HG03108 (cell line): ENCODE results near the gene OR2T2.
"Not testable (repeated sequence)": the region's sequence is repeated elsewhere in the genome, so short reads cannot be mapped to it uniquely, and the experiment has no call there.

Experiments
- ATAC-seq: cut with Tn5 transposase; IDR thresholded peaks from one replicate; pipeline ENCODE4 v1.9.1; 2021; ENCODE audit warnings: moderate library complexity; ENCODE audit not compliant: unreplicated experiment

The OR2T2 gene, protein sequence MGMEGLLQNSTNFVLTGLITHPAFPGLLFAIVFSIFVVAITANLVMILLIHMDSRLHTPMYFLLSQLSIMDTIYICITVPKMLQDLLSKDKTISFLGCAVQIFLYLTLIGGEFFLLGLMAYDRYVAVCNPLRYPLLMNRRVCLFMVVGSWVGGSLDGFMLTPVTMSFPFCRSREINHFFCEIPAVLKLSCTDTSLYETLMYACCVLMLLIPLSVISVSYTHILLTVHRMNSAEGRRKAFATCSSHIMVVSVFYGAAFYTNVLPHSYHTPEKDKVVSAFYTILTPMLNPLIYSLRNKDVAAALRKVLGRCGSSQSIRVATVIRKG

DNA sequence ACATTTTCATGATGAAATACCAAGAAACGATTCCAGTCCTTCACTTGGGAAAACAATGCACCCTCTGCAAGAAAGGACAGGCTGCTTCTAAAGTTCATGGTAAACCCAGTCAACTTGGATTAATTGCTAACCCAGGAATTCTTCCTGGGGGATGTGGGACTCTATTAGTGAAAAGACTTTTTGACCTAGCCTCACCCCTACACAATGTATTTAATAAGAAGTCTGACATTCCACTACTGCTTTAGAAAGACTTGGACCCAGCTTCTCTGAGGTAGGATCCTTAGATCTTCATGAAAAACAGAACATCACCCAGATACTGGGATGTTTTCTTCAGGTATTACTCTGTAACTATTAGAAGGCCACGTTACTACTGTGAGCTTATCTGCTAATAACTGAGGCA is at the start of gene OR2T2:
Gene OR2T2, plus strand, starts transcription at position 239 of the 400 bp plus-strand sequence. CDS start 7,161 bp downstream, outside the sequence.
- ATAC-seq: not testable (repeated sequence)

DNA sequence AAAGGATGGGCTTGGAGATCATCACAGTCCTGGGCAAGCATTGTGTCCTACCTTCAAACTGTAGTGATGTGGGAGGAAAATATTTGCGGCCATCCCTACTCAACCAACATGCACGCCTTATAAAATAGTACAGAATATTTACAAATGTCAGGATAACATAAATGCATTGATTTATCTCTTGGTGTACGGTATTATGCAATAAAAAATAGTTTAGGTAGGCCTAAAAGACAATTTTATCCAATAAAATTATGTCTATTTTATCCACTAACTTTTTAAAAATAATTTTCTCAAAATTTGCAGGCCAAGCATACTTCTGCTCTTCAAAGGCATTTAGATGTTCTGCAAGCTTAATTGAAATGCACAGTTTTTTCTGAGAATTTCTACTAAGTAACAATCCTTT is 42.7 kb upstream of the OR2T2 start, which contains the start of gene OR2T1:
Gene OR2T1, plus strand, starts transcription at position 301 of the 400 bp plus-strand sequence. CDS start 3,100 bp downstream, outside the sequence.
- ATAC-seq: no peak

DNA sequence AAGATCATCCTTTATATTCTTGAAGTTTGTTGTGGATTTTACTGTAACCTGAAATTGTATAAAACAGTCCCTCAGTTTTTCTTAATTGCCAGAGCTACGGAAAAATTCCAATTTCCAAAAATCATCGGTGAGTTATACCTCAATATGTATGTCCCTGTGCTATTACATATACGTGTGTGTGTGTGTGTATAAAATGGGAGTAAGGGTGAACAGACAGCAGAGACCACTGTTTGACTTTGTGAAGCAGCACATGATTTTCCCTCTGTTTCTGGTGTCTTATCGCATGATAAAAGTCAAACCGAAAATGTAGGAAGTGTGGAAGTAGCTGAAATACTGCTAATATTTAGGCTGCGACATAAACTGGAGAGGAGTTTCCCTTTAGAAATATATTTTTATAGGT is 41.4 kb upstream of the OR2T2 start:
- no peak for ATAC-seq

DNA sequence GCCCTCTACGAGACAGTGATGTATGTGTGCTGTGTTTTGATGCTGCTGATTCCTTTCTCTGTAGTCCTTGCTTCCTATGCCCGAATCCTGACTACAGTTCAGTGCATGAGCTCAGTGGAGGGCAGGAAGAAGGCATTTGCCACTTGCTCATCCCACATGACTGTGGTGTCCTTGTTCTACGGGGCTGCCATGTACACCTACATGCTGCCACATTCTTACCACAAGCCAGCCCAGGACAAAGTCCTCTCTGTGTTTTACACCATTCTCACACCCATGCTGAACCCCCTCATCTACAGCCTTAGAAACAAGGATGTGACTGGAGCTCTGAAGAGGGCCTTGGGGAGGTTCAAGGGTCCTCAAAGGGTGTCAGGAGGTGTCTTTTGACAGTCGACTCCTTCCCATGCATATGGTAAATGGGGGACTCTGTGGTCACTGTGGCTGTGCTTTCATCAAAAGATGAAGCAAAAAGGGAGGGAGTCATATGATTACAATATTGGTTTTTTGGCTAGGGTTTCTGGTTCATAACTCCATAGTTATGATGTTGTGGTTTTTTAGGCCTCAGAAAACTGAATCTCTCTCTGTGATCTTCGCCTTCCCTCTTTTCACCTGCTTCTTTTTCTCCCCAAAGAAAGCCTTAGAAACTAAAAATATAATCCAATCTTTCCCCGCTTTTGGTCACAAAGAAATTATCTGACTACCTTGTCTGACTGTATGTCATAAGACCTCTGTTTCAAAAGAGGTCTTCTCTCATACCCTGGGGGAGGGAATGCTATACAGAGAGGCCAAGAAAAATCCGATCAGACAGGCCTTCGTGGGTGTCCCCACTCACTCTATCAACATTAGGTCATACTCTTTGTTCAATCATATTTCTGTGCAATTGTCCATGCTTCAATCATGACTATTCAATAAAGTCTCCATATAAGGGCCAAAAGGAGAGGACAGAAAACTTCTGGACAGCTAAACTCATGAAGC is 38.4 kb upstream of the OR2T2 start:
- no peak for ATAC-seq

- no peak for ATAC-seq
Measured at GRCh38 chr1:248416226-248416625, 29.2 kb upstream of the OR2T2 start.

DNA sequence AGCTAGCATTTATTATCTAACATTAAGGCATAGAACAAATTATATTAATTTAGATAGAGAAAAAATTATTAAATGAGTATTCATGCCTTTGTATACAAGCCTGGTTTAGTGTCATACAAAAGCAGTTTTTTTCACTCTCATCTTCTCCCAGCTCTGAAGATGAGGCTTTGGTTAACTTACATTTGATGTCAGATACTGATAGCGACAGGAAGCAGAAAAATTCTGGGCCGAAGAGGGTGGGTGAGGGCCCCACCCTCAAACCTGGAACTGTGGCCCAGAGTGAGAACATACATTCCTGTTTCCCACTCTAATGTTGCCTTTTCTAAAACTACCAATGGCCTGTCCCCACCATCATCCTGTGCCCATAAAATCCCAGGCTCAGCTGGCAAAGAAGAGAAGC is 27.6 kb upstream of the OR2T2 start:
- no peak for ATAC-seq

DNA sequence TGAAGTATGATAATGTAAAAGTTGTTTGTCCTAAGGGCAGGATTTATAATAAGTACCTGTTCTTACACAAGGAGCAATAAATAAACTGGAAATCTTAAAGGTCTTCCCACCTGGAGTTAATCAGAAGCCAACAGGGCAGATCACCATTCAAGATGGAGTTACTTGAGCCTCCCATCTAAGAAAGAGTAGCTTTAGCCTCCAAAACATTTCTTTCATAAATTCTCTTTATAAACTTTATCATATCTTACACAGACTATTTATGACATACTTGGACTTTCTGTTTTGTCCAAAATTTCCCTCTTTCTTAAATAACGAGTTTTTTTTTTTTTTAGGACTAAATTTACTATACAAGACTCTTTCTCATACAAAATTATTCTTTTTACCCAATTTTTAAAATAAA is 24.1 kb upstream of the OR2T2 start:
- no peak for ATAC-seq

GRCh38 chr1:248427526-248428191 is 17.8 kb upstream of the OR2T2 start:
- ATAC-seq: peak; percentile 26

DNA sequence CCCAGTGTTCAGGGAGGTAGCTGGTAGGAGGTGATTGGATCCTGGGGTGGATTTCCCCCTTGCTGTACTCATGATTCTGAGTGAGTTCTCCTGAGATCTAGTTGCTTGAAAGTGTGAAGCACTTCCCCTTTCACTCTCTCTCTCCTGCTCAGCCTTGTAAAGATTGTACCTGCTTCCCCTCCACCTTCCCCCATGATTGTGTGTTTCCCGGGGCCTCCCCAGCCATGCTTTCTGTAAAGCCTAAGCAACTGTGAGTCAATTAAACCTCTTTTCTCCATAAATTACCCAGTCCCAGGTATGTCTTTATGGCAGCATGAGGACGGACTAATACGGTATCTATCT is 17.3 kb upstream of the OR2T2 start:
- peak; percentile 97 for ATAC-seq

- not testable (repeated sequence) for ATAC-seq
Measured at GRCh38 chr1:248431683-248432082, 13.8 kb upstream of the OR2T2 start.

- ATAC-seq: not testable (repeated sequence)
Measured at GRCh38 chr1:248432201-248432600, 13.2 kb upstream of the OR2T2 start.

DNA sequence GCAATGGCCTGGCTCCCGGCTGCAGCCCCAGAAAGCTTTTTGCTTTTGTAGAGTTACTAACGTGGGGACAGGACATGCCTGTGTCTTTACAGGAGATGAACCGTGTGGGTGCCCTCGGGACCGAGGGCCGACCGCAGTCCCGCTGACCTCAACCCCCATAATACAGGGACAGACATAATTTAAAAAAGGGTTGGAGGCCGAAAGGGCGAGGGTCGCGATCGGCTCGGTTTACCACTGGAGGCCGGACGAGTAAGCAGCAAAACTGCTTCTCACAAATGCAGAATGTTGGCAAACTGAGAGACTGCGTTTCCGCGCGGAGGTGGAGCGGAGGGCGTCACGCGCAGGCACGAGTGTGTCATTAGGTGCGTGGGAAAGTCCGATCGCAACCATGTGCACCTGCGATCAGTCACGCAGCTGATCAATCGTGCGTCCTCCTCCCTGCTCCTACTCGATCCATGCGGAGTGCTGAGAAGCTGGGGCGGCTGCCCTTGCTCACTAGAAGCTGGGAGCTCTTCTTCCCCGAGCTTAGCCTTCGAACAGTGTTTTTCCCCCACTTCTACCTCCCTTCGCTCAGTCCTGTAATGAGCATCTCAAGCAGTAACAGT is 11.5 kb upstream of the OR2T2 start:
- ATAC-seq: not testable (repeated sequence)

- not testable (repeated sequence) for ATAC-seq
Measured at GRCh38 chr1:248434913-248435312, 10.5 kb upstream of the OR2T2 start.

GRCh38 chr1:248436303-248436702 is 9.1 kb upstream of the OR2T2 start:
- peak; percentile 60 for ATAC-seq

- ATAC-seq: not testable (repeated sequence)
Measured at GRCh38 chr1:248438668-248439067, 6.8 kb upstream of the OR2T2 start.

DNA sequence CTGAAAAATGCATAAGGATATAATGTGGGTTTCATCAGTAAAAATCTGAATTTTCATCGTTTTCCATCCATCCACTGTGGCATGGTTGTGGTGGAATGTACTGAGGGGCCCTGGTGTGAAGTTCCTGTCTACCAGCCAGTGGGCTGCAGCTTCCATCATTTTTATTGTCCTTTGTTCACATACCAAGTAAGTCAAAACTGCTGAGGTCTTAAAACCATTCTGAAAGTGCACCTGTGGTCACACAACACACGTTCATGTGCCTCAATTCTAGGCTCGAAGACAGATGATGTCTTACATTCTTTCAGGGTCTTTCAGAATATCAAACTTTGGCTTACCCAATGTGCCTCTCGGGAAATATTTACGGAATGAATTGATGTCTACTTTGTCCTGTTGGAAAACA is 6.2 kb upstream of the OR2T2 start:
- not testable (repeated sequence) for ATAC-seq

DNA sequence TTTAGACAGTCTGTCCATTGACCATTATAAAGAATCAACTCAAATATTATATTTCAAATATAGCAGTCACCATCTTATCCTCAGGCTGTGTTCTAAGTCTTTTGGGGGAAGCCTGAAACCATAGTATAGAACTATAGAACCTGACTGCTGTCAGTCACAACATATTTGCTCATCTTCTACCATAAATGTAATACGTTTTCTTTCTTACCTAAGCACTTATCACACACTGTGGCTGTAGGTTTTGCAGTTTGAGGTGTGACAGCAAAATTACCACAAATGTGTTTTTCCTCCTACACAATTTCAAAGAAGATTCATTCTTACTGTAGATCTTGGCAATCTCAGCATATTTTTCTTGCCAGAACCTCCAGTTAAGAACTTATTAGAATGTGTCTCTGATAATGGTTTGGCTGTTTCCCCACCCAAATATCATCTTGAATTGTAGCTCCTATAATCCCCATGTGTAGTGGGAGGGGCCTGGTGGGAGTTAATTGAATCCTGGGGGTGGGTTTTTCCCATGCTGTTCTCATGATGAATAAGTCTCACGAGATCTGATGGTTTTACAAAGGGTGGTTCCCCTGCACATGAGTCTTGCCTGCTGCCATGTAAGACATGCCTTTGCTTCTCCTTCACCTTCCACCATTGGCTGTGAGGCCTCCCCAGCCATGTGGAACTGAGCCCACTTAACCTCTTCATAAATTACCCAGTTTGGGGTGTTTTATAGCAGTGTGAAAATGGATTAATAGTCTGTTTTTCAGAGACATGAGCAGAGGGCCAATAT is 2.7 kb upstream of the OR2T2 start:
- not testable (repeated sequence) for ATAC-seq

DNA sequence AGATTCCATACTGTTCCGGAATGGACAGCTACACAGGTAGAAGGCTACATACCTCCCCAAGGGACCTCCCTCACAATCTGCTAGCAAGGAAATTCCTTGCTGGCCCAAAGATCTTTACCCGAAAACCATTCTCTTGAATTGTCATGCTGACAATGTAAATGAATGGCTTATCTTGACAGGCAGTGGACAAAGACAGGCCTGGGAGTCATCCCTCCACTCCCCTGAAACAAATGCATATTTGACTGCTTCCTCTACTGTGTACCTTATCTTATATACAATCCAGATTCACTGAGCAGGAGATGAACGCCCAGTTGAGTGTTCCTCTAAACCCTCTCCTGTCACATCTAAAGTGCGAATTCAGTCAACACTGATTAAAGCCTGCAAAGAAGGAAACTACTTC is 834 bp upstream of the OR2T2 start:
- ATAC-seq: not testable (repeated sequence)

DNA sequence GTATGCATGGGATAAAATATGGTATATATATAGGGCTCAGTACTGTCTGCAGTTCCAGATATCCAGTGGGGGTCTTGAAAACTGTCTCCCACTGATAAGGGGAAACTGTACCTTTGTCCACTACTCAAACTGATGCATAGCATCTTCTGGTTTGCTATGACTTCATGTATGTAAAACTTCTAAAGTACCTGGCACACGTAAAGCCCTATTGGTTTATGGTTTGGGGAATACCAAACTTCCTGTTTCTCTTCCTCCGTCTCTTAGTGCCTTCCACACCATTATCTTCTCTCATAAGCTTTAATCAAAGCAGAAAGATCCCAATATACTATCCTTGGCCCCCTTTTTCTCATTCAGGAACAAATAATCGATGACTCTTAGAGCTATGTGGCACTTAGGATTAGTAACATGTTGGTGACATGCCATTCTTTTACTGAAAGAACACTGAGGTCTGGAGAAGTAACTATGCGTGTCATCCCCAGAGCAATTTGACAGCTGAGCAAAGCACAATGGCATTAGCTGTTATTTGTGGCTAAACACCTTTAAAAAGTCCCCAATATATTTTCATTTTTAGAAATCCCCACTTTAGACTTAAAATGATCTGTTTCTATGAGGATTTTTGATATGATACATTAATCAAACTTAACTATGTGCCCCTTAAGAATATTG is 3.1 kb downstream of the OR2T2 start:
- ATAC-seq: peak; percentile 40
